ENCODE measurements around the gene ARCN1. TPM values are rescaled to one million over a fixed set of nuclear protein-coding genes. Genes with fewer than 3 reads are reported as not detected.

Gene ARCN1
- total and polyA plus RNA-seq, 11 donors: 53.1 to 127 (median 99.6) TPM

DNA sequence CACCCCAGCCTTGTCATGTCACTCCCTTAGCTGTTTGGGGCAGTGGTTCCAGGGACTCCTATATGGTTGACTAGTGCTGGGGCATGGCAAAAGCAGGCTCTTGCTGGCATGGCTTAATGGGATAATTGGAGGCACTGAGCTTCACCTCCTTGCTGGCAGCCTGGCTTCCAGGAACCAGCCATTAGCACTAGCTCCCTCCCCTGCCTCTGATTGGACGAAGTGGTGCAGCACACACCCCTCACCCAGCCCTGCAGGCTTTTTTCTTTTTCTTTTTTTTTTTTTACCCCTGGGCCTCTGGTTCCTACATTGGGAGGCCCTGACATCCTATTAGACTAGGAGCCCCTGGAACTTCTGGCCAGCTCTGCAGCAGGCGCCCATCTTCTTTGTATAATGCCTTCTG, 53.8 kb downstream of the ARCN1 start:
- Histone ChIP-seq H3K4me1 (peaks cover 3 to 84% (median 63%) of the 10 kb centered on the region in 12 donors), H3K9me3 (no peaks in the 10 kb centered on the region), H3K36me3 (peaks cover 4 to 82% (median 62%) of the 10 kb centered on the region in 9 donors), H3K27ac (no peak overlapping the region), H3K4me3 (no peak overlapping the region), H3K27me3 (no peaks in the 10 kb centered on the region)
- ATAC-seq (no peak), DNase-seq (peak in 1 of 5 donors; percentile 19)
- TF ChIP-seq, protein P1, sequence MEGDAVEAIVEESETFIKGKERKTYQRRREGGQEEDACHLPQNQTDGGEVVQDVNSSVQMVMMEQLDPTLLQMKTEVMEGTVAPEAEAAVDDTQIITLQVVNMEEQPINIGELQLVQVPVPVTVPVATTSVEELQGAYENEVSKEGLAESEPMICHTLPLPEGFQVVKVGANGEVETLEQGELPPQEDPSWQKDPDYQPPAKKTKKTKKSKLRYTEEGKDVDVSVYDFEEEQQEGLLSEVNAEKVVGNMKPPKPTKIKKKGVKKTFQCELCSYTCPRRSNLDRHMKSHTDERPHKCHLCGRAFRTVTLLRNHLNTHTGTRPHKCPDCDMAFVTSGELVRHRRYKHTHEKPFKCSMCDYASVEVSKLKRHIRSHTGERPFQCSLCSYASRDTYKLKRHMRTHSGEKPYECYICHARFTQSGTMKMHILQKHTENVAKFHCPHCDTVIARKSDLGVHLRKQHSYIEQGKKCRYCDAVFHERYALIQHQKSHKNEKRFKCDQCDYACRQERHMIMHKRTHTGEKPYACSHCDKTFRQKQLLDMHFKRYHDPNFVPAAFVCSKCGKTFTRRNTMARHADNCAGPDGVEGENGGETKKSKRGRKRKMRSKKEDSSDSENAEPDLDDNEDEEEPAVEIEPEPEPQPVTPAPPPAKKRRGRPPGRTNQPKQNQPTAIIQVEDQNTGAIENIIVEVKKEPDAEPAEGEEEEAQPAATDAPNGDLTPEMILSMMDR (IDR thresholded peaks at IDR 0.05): no peak
- no peak for TF ChIP-seq POLR2A (IDR thresholded peaks at IDR 0.05)
- intact Hi-C loops (cut with DNase I): no loop called here
- WGBS, 4 donors: 84 to 88% (median 86%) methylated on average over 2 of the region's 2 CpGs

DNA sequence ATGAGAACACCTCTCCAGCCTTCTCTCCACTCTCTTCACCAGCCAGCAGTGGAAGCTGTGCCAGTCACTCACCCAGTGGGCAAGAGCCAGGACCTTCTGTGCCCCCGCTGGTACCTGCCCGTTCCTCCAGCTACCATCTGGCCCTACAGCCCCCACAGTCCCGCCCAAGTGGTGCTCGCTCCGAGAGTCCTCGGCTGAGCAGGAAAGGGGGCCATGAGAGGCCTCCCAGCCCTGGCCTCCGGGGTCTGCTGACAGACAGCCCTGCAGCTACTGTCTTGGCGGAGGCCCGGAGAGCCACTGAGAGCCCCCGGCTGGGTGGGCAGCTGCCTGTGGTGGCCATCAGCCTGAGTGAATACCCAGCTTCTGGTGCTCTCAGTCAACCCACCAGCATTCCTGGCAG, 55.4 kb downstream of the ARCN1 start:
- Histone ChIP-seq H3K36me3 (peaks cover 8 to 94% (median 78%) of the 10 kb centered on the region in 9 donors), H3K27ac (peak overlapping the region in 9 of 12 donors; percentile 32 to 81 (median 63)), H3K27me3 (no peaks in the 10 kb centered on the region), H3K4me3 (no peak overlapping the region), H3K4me1 (peaks cover 0 to 82% (median 54%) of the 10 kb centered on the region in 12 donors), H3K9me3 (no peaks in the 10 kb centered on the region)
- DNase-seq (no peak), ATAC-seq (no peak)
- intact Hi-C loops (cut with DNase I): no loop called here
- WGBS, 4 donors: 86 to 100% (median 90%) methylated on average over 7 to 10 of the region's 10 CpGs
- TF ChIP-seq POLR2A (IDR thresholded peaks at IDR 0.05): no peak
- TF ChIP-seq, protein P1 (IDR thresholded peaks at IDR 0.05): no peak

DNA sequence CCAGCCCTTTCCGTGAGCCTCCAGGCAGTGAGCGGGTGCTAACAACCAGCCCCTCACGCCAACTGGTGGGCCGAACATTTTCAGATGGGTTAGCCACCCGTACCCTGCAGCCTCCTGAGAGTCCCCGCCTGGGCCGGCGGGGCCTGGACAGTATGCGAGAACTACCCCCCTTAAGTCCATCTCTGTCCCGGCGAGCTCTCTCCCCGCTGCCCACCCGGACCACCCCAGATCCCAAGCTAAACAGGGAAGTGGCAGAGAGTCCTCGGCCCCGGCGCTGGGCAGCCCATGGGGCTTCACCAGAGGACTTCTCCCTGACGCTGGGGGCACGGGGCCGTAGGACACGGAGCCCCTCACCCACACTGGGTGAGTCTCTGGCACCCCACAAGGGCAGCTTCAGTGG, 55.8 kb downstream of the ARCN1 start:
- no peak for DNase-seq
- Histone ChIP-seq H3K4me3 (no peak overlapping the region), H3K36me3 (peaks cover 8 to 97% (median 83%) of the 10 kb centered on the region in 9 donors), H3K27me3 (no peaks in the 10 kb centered on the region), H3K4me1 (peaks cover 0 to 82% (median 53%) of the 10 kb centered on the region in 12 donors), H3K9me3 (no peaks in the 10 kb centered on the region), H3K27ac (peak overlapping the region in 10 of 12 donors; percentile 32 to 81 (median 58))
- intact Hi-C loops (cut with DNase I): no loop called here
- ATAC-seq: no peak
- TF ChIP-seq POLR2A (IDR thresholded peaks at IDR 0.05): no peak
- TF ChIP-seq, protein P1 (IDR thresholded peaks at IDR 0.05): no peak
- whole genome bisulfite sequencing, 4 donors: 74 to 94% (median 87%) methylated on average over 15 to 20 of the region's 20 CpGs

DNA sequence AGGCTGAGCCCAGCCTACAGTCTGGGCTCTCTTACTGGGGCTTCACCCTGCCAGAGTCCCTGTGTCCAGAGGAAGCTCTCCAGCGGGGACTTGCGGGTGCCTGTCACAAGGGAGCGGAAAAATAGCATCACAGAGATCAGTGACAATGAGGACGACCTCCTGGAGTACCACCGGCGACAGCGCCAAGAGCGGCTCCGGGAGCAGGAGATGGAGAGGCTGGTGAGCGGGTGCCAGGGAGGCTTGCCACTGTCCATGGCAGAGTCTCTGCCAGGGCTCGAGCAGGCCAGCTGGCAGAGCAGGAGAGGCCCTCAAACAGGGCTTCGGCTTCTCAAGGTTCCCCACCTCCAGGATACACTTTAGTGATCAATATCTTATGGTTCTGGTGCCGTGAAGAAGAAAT, 56.2 kb downstream of the ARCN1 start:
- peak overlapping the region in 10 of 12 donors; percentile 32 to 81 (median 58) for H3K27ac ChIP-seq
- peaks cover 0 to 82% (median 53%) of the 10 kb centered on the region in 12 donors for H3K4me1 ChIP-seq
- WGBS, 4 donors: 32 to 61% (median 53%) methylated on average over 13 of the region's 13 CpGs
- H3K36me3 ChIP-seq: peaks cover 8 to 97% (median 87%) of the 10 kb centered on the region in 9 donors
- intact Hi-C loops (cut with DNase I): no loop called here
- DNase-seq (peak in 4 of 5 donors; percentile 47 to 91 (median 84)), ATAC-seq (peak; percentile 32 to 79 (median 48))
- TF ChIP-seq POLR2A (IDR thresholded peaks at IDR 0.05): no peak
- TF ChIP-seq, protein P1 (IDR thresholded peaks at IDR 0.05): no peak
- H3K4me3 ChIP-seq: no peak overlapping the region
- no peaks in the 10 kb centered on the region for H3K27me3 ChIP-seq
- no peaks in the 10 kb centered on the region for H3K9me3 ChIP-seq
